ENCODE data around the gene SORD. TPM values are rescaled to one million over a fixed set of nuclear protein-coding genes. Genes with fewer than 3 reads are reported as not detected.

Gene SORD
- total RNA-seq, 1 donor from 2014 or later = 32.6 TPM

DNA sequence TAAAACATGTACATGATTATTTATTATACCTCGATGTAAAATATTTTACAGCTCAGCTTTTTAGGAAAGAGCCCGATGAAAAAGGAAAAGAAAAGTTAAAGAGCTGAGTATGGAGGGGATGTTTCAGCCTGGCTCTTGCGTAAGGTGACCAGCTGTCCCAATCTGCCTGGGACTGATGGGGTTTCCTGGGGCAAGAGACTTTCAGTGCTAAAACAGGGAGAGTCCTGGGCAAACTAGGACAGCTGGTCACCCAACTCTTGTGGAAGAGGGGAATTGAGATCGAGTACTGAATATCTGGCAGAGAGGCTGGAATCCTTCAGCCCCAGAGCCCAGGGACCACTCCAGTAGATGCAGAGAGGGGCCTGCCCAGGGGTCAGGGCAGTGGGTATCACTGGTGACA, 70.0 kb downstream of the SORD start:
- Mint-ChIP-seq H3K9me3 (no peaks in the 10 kb centered on the region), H3K4me1 (peaks cover 3% of the 10 kb centered on the region), H3K36me3 (no peaks in the 10 kb centered on the region), H3K27me3 (ENCODE audit: low read depth) (peaks cover 69% of the 10 kb centered on the region), H3K4me3 (no peak overlapping the region), H3K27ac (no peak overlapping the region)
- TF ChIP-seq, protein P1, sequence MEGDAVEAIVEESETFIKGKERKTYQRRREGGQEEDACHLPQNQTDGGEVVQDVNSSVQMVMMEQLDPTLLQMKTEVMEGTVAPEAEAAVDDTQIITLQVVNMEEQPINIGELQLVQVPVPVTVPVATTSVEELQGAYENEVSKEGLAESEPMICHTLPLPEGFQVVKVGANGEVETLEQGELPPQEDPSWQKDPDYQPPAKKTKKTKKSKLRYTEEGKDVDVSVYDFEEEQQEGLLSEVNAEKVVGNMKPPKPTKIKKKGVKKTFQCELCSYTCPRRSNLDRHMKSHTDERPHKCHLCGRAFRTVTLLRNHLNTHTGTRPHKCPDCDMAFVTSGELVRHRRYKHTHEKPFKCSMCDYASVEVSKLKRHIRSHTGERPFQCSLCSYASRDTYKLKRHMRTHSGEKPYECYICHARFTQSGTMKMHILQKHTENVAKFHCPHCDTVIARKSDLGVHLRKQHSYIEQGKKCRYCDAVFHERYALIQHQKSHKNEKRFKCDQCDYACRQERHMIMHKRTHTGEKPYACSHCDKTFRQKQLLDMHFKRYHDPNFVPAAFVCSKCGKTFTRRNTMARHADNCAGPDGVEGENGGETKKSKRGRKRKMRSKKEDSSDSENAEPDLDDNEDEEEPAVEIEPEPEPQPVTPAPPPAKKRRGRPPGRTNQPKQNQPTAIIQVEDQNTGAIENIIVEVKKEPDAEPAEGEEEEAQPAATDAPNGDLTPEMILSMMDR (IDR thresholded peaks at IDR 0.05; ENCODE audit: unreplicated experiment) = no peak
- no peak for DNase-seq (ENCODE audit: low spot score in 2 of 2, unreplicated experiment in 2 of 2)

- Mint-ChIP-seq H3K27me3 (ENCODE audit: low read depth) (peaks cover 68% of the 10 kb centered on the region), H3K36me3 (no peaks in the 10 kb centered on the region), H3K4me1 (peaks cover 2% of the 10 kb centered on the region), H3K9me3 (no peaks in the 10 kb centered on the region), H3K27ac (no peak overlapping the region), H3K4me3 (no peak overlapping the region)
- TF ChIP-seq, protein P1 (IDR thresholded peaks at IDR 0.05; ENCODE audit: unreplicated experiment) = no peak
- no peak for DNase-seq (ENCODE audit: low spot score in 2 of 2, unreplicated experiment in 2 of 2)
Observed at GRCh38 chr15:45093622-45094357, 70.8 kb downstream of the SORD start.

DNA sequence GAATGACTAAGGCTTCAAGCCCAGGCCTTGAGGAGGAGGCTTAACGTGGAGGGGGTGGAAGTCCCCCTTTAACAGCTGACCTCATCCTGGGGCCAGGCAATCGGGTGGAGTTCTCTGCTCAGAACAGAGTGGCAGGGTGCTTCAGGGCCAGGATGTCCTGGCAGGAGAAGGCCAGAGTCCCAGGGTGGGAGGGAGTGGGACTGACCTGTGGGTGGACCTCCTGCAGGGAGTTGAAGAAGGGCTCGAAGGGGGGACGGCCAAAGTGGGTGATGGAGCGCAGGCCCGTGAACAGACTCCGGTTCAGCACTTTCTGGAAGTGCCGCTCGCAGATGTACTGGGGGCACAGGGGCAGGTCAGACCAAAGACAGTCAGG, 71.3 kb downstream of the SORD start:
- Mint-ChIP-seq H3K4me1 (no peaks in the 10 kb centered on the region), H3K27me3 (ENCODE audit: low read depth) (peaks cover 63% of the 10 kb centered on the region), H3K36me3 (no peaks in the 10 kb centered on the region), H3K4me3 (no peak overlapping the region), H3K27ac (no peak overlapping the region), H3K9me3 (no peaks in the 10 kb centered on the region)
- TF ChIP-seq, protein P1 (IDR thresholded peaks at IDR 0.05; ENCODE audit: unreplicated experiment) = no peak
- no peak for DNase-seq (ENCODE audit: low spot score in 2 of 2, unreplicated experiment in 2 of 2)

GRCh38 chr15:45095661-45096060, 72.7 kb downstream of the SORD start:
- peaks cover 57% of the 10 kb centered on the region for H3K27me3 Mint-ChIP-seq (ENCODE audit: low read depth)
- no peak for DNase-seq (ENCODE audit: low spot score in 2 of 2, unreplicated experiment in 2 of 2)
- no peaks in the 10 kb centered on the region for H3K4me1 Mint-ChIP-seq
- TF ChIP-seq, protein P1 (IDR thresholded peaks at IDR 0.05; ENCODE audit: unreplicated experiment) = no peak
- H3K36me3 Mint-ChIP-seq = no peaks in the 10 kb centered on the region
- no peaks in the 10 kb centered on the region for H3K9me3 Mint-ChIP-seq
- H3K27ac Mint-ChIP-seq = no peak overlapping the region
- H3K4me3 Mint-ChIP-seq = no peak overlapping the region

GRCh38 chr15:45097466-45097865, 74.5 kb downstream of the SORD start:
- Mint-ChIP-seq H3K36me3 (no peaks in the 10 kb centered on the region), H3K4me1 (no peaks in the 10 kb centered on the region), H3K27me3 (ENCODE audit: low read depth) (peaks cover 55% of the 10 kb centered on the region), H3K27ac (no peak overlapping the region), H3K4me3 (no peak overlapping the region), H3K9me3 (no peaks in the 10 kb centered on the region)
- TF ChIP-seq, protein P1 (IDR thresholded peaks at IDR 0.05; ENCODE audit: unreplicated experiment) = no peak
- no peak for DNase-seq (ENCODE audit: low spot score in 2 of 2, unreplicated experiment in 2 of 2)

All from mesothelial cell of epicardium (in vitro differentiated cells).